Smooth muscle cell (in vitro differentiated cells): ENCODE results near the gene LAMA2. TPM values are rescaled to one million over a fixed set of nuclear protein-coding genes. Genes with fewer than 3 reads are reported as not detected.

Experiments used
- DNase-seq: peaks from one replicate; lab custom pipeline; 2025; ENCODE audit not compliant: unreplicated experiment; lab: John Stamatoyannopoulos, UW
- H2AFZ ChIP-seq: fragments of 200-600 bp; sonication (generic); 2 replicates; pipeline ENCODE4 v1.6.0; 2016; ENCODE audit warnings: antibody characterized with exemption, low read depth, mild to moderate bottlenecking
- H3F3A ChIP-seq: fragments of 200-600 bp; sonication (generic); 2 replicates; pipeline ENCODE4 v1.6.0; 2017; ENCODE audit warnings: antibody characterized with exemption, low read depth
- H3K27ac ChIP-seq: fragments of 200-600 bp; sonication (generic); 2 replicates; pipeline ENCODE4 v1.5.1; 2016; ENCODE audit warnings: low read depth, mild to moderate bottlenecking
- H3K27me3 ChIP-seq: fragments of 200-600 bp; sonication (generic); 2 replicates; pipeline ENCODE4 v1.6.1; 2016; ENCODE audit warnings: low read depth, mild to moderate bottlenecking
- H3K36me3 ChIP-seq: fragments of 200-600 bp; sonication (generic); 2 replicates; pipeline ENCODE4 v1.5.1; 2016; ENCODE audit warnings: low read depth
- H3K4me1 ChIP-seq: fragments of 200-600 bp; sonication (generic); 2 replicates; pipeline ENCODE4 v1.5.1; 2016; ENCODE audit warnings: low read depth
- H3K4me2 ChIP-seq: fragments of 200-600 bp; sonication (generic); 2 replicates; pipeline ENCODE4 v1.6.0; 2016; ENCODE audit warnings: mild to moderate bottlenecking
- H3K4me3 ChIP-seq: fragments of 200-600 bp; sonication (generic); 2 replicates; pipeline ENCODE4 v1.5.1; 2016; ENCODE audit warnings: mild to moderate bottlenecking
- H3K79me2 ChIP-seq: fragments of 200-600 bp; sonication (generic); 2 replicates; pipeline ENCODE4 v1.6.0; 2016; ENCODE audit warnings: low read depth, mild to moderate bottlenecking
- H3K9ac ChIP-seq: fragments of 200-600 bp; sonication (generic); 2 replicates; pipeline ENCODE4 v1.6.0; 2016; ENCODE audit warnings: low read depth
- H3K9me3 ChIP-seq: fragments of 200-600 bp; sonication (generic); replicated peaks from 2 replicates; pipeline ENCODE4 v1.5.1; 2016; ENCODE audit warnings: low read depth
- H4K20me1 ChIP-seq: fragments of 200-600 bp; sonication (generic); 2 replicates; pipeline ENCODE4 v1.6.0; 2016; ENCODE audit warnings: low read depth
- WGBS: methylation state at CpG from one replicate; pipeline ENCODE4 v1.1.7; 2016; ENCODE audit warnings: low lambda C conversion rate; 5-methylcytosine and 5-hydroxymethylcytosine counted together
- polyA plus RNA-seq: library from polyadenylated mRNA; unstranded; fragments of >200 nt; fragmentation: Nextera tagmentation; extraction: Ambion mirVana; gene quantifications from 2 replicates; pipeline ENCODE4 v1.2.1, GENCODE V29; 2016
- total RNA-seq: library from RNA; depleted of rRNA; stranded (reverse); fragments of >200 nt; gene quantifications from 2 replicates; pipeline ENCODE4 v1.2.3, GENCODE V29; 2014
- TF ChIP-seq, protein P1 (sequence below): fragments of 200-600 bp; sonication (generic); IDR thresholded peaks from 2 replicates; pipeline ENCODE4 v1.5.1; 2017; ENCODE audit warnings: borderline replicate concordance, mild to moderate bottlenecking, antibody characterized with exemption; ENCODE audit not compliant: insufficient read depth, poor library complexity, severe bottlenecking

Gene LAMA2
- total and polyA plus RNA-seq, 2 experiments from 2014 or later = 21.7 to 92.9 TPM

DNA sequence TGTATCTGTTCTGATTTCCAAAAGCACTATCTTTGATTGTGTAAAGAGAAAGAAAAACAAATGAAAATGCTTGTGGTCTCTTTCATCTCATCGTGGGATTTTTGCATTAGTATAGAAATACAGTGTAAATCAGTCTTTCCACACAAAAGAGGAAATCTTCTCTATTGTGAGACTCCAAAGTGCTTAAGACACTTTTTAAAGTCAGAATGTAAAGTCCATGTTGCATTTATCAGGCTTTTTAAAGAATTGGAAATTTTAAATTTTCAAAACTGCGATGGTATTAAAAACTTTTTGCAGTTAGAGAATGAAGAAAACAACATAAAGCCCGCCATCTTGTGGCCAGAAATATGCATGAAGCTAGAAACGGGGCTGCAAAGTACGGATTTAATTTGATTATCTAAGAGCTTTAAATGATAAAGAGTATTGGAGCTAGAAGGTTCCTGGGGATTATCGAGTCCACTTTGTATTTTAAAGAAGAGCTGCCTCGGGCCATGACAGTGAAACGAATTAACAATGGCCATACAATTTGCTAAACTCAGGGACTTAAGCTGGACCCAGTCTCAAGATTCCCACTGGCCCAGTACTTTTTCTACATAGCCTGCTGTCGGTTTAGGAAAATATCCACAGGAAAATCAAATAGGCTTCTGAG, 487.5 kb downstream of the LAMA2 start:
- no peaks in the 10 kb centered on the region for H4K20me1 ChIP-seq
- TF ChIP-seq, protein P1, sequence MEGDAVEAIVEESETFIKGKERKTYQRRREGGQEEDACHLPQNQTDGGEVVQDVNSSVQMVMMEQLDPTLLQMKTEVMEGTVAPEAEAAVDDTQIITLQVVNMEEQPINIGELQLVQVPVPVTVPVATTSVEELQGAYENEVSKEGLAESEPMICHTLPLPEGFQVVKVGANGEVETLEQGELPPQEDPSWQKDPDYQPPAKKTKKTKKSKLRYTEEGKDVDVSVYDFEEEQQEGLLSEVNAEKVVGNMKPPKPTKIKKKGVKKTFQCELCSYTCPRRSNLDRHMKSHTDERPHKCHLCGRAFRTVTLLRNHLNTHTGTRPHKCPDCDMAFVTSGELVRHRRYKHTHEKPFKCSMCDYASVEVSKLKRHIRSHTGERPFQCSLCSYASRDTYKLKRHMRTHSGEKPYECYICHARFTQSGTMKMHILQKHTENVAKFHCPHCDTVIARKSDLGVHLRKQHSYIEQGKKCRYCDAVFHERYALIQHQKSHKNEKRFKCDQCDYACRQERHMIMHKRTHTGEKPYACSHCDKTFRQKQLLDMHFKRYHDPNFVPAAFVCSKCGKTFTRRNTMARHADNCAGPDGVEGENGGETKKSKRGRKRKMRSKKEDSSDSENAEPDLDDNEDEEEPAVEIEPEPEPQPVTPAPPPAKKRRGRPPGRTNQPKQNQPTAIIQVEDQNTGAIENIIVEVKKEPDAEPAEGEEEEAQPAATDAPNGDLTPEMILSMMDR = peak; percentile 71
- H3F3A ChIP-seq = no peaks in the 10 kb centered on the region
- DNase-seq = no peak
- no peak overlapping the region for H3K9ac ChIP-seq
- peaks cover 4% of the 10 kb centered on the region for H3K4me1 ChIP-seq
- peak overlapping the region; percentile 33 for H3K4me3 ChIP-seq
- no peaks in the 10 kb centered on the region for H3K79me2 ChIP-seq
- peak overlapping the region; percentile 83 for H3K4me2 ChIP-seq
- WGBS = 9% methylated on average over 9 of the region's 9 CpGs
- H3K27me3 ChIP-seq = no peaks in the 10 kb centered on the region
- H3K27ac ChIP-seq = no peak overlapping the region
- H2AFZ ChIP-seq = peak overlapping the region; percentile 64
- H3K9me3 ChIP-seq = no peaks in the 10 kb centered on the region
- no peaks in the 10 kb centered on the region for H3K36me3 ChIP-seq

DNA sequence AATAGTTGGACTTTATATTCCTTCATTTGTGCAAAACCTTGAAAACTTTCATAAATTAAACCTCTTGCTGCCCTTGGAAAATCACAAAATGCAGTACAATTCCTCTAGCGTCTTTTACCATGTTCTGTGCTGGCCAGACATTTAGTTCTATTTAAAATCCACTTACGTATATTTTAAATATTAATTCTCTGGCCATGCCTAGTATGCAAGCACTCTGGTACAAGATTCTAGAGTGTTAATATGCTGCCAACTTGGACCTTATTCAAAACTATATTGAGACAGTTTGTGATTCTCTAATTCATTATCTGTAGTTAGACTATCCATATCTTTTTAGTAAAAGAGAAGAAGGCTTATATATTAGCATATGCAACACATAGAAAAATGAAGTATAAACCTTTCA, 498.9 kb downstream of the LAMA2 start:
- H3K27ac ChIP-seq = no peak overlapping the region
- H2AFZ ChIP-seq = no peak overlapping the region
- H3F3A ChIP-seq = no peaks in the 10 kb centered on the region
- H3K79me2 ChIP-seq = no peaks in the 10 kb centered on the region
- no peak overlapping the region for H3K9ac ChIP-seq
- WGBS = 91% methylated on average over 2 of the region's 2 CpGs
- H3K36me3 ChIP-seq = peaks cover 13% of the 10 kb centered on the region
- no peak for DNase-seq
- no peaks in the 10 kb centered on the region for H3K27me3 ChIP-seq
- no peaks in the 10 kb centered on the region for H3K9me3 ChIP-seq
- no peaks in the 10 kb centered on the region for H3K4me1 ChIP-seq
- TF ChIP-seq, protein P1 = no peak
- H4K20me1 ChIP-seq = no peaks in the 10 kb centered on the region
- H3K4me3 ChIP-seq = no peak overlapping the region
- no peak overlapping the region for H3K4me2 ChIP-seq

DNA sequence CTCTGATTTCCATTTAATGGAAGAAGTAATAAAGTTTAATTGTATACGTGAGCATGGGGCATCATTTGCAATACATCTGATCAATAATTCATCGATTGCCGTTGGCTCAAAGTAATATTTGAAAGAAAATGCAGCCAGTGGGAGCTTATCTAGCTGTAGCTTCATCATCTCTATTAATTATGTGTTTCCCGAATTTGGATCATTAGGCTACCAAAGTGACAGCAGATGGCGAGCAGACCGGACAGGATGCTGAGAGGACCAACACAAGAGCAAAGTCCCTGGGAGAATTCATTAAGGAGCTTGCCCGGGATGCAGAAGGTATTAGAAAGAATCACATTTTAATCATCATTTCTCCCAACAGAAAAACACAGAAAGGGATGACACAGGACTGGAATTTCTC, 500.0 kb downstream of the LAMA2 start:
- no peak for DNase-seq
- H3K27me3 ChIP-seq = no peaks in the 10 kb centered on the region
- H3K9ac ChIP-seq = no peak overlapping the region
- 95% methylated on average over 7 of the region's 7 CpGs for WGBS
- no peaks in the 10 kb centered on the region for H4K20me1 ChIP-seq
- no peaks in the 10 kb centered on the region for H3K4me1 ChIP-seq
- H2AFZ ChIP-seq = no peak overlapping the region
- H3K4me3 ChIP-seq = no peak overlapping the region
- no peak overlapping the region for H3K4me2 ChIP-seq
- TF ChIP-seq, protein P1 = no peak
- H3K9me3 ChIP-seq = no peaks in the 10 kb centered on the region
- no peak overlapping the region for H3K27ac ChIP-seq
- H3F3A ChIP-seq = no peaks in the 10 kb centered on the region
- H3K36me3 ChIP-seq = peaks cover 17% of the 10 kb centered on the region
- H3K79me2 ChIP-seq = no peaks in the 10 kb centered on the region

DNA sequence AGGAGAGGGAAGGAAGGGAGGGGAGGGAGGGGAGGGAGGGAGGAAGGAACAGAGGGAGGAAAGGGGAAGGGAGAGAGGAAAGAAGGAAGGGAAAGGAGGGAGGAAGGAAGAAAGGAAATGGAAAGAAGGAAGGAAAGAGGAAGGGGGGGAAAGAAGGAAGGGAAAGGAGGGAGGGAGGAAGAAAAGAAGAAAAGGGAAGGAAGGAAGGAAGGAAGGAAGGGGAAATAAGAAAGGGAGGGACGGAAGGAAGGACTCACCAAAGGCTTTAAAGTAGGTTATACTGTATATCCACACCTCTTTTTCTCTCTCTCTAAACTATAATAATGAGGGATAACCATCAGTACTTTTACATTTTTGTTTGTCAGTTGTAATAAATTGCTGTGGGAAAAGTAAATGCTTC, 502.2 kb downstream of the LAMA2 start:
- Histone ChIP-seq H3K9ac (no peak overlapping the region), H3F3A (no peaks in the 10 kb centered on the region), H3K4me2 (no peak overlapping the region), H4K20me1 (no peaks in the 10 kb centered on the region), H2AFZ (no peak overlapping the region), H3K4me1 (no peaks in the 10 kb centered on the region), H3K9me3 (no peaks in the 10 kb centered on the region), H3K36me3 (peaks cover 17% of the 10 kb centered on the region), H3K27me3 (no peaks in the 10 kb centered on the region), H3K4me3 (no peak overlapping the region), H3K27ac (no peak overlapping the region), H3K79me2 (no peaks in the 10 kb centered on the region)
- TF ChIP-seq, protein P1 = no peak
- 89% methylated on average over 1 of the region's 1 CpG for WGBS
- no peak for DNase-seq
